HepG2 (cell line): ENCODE results near the gene KMT2B. TPM values are rescaled to one million over a fixed set of nuclear protein-coding genes. Genes with fewer than 3 reads are reported as not detected.

Experiments
- ATAC-seq: fragments of 200-7000 bp; cut with Tn5 transposase; 3 replicates; pipeline ENCODE4 v1.9.1; 2020; ENCODE audit warnings: mild to moderate bottlenecking, moderate library complexity
- BruUV-seq: library from RNA; stranded (reverse); fragments of 400-500 nt; replicated peaks from 2 replicates; lab custom pipeline; 2021; lab: Mats Ljungman, UMichigan
- CTCF ChIA-PET: fragments of 300-600 bp; formaldehyde crosslinking; extraction: SDS; loops from one replicate; lab custom pipeline; 2021; ENCODE audit warnings: low total read pairs, inconsistent platforms, low intra/inter-chr PET ratio; lab: Yijun Ruan, JAX
- POLR2A ChIA-PET: fragments of 350-600 bp; sonication (Branson Sonifier 250); formaldehyde crosslinking; loops from one replicate; lab custom pipeline; 2020; ENCODE audit warnings: antibody characterized with exemption, inconsistent platforms; lab: Yijun Ruan, JAX
- DNase-seq: peaks from one replicate; pipeline ENCODE4 v3.0.0-alpha.2; 2015; ENCODE audit warnings: low spot score
- FAIRE-seq: peaks from 3 replicates; lab custom pipeline; 2011; peaks lifted over from hg19 to GRCh38; lab: Jason Lieb, UNC
- H2AFZ ChIP-seq: one replicate; pipeline ENCODE4 v1.6.1; 2011; ENCODE audit warnings: low read length, inconsistent platforms
- H3K27ac ChIP-seq: fragments of 300-600 bp; 3 replicates; pipeline ENCODE4 v1.8.0; 2011; ENCODE audit warnings: mixed run types, mild to moderate bottlenecking, mixed read lengths, low read length, inconsistent platforms; ENCODE audit not compliant: insufficient read depth; ENCODE audit errors: extremely low read length
- H3K27me3 ChIP-seq, 2 experiments: fragments of 200-600 bp in 1 of 2; 2 replicates in 1 of 2; 3 replicates in 1 of 2; pipeline versions ENCODE4 v1.6.0 to v1.8.0; 2011; ENCODE audit warnings: low read length in 2 of 2, mild to moderate bottlenecking in 2 of 2, moderate library complexity in 2 of 2, inconsistent platforms in 1 of 2; ENCODE audit not compliant: insufficient read depth in 2 of 2, control insufficient read depth in 1 of 2
- H3K36me3 ChIP-seq, 2 experiments: fragments of 200-600 bp in 1 of 2; replicated peaks in 1 of 2; 2 replicates in 1 of 2; 3 replicates in 1 of 2; pipeline versions ENCODE4 v1.5.1 to v1.8.0; 2011; ENCODE audit warnings: low read length in 2 of 2, inconsistent platforms in 1 of 2; ENCODE audit not compliant: insufficient read depth in 2 of 2, control insufficient read depth in 1 of 2
- H3K4me1 ChIP-seq: 2 replicates; pipeline ENCODE4 v1.5.1; 2012; ENCODE audit warnings: low read length, inconsistent platforms; ENCODE audit not compliant: insufficient read depth
- H3K4me2 ChIP-seq: 2 replicates; pipeline ENCODE4 v1.6.0; 2011; ENCODE audit warnings: low read depth, low read length, inconsistent platforms
- H3K4me3 ChIP-seq, 3 experiments: fragments of 200-600 bp in 1 of 3; sonication (generic), shearing (Covaris generic) in 1 of 3; replicated peaks in 1 of 3; 2 replicates each; pipeline ENCODE4 v1.5.1; 2011 to 2016; ENCODE audit warnings: low read length in 3 of 3, inconsistent platforms in 2 of 3, low read depth in 2 of 3, mild to moderate bottlenecking in 2 of 3, control low read depth in 1 of 3, mixed read lengths in 1 of 3; ENCODE audit not compliant: insufficient read depth in 1 of 3
- H3K79me2 ChIP-seq: one replicate; pipeline ENCODE4 v1.6.1; 2011; ENCODE audit warnings: low read length, inconsistent platforms; ENCODE audit not compliant: insufficient read depth
- H3K9ac ChIP-seq: 2 replicates; pipeline ENCODE4 v1.6.0; 2011; ENCODE audit warnings: mild to moderate bottlenecking, low read depth, low read length, inconsistent platforms; ENCODE audit not compliant: insufficient read depth
- H3K9me3 ChIP-seq: 2 replicates; pipeline ENCODE4 v1.5.1; 2012; ENCODE audit warnings: mild to moderate bottlenecking, low read length
- H4K20me1 ChIP-seq: 2 replicates; pipeline ENCODE4 v1.6.0; 2011; ENCODE audit warnings: inconsistent platforms, mild to moderate bottlenecking, low read length, moderate library complexity; ENCODE audit not compliant: insufficient read depth
- ARID4A ChIP-seq: sonication (generic); formaldehyde crosslinking; IDR thresholded peaks from 2 replicates; pipeline ENCODE4 v1.5.0; 2020; ENCODE audit warnings: mild to moderate bottlenecking, missing genetic modification reagents, borderline replicate concordance
- CBX5 ChIP-seq: sonication (generic); formaldehyde crosslinking; IDR thresholded peaks from 2 replicates; pipeline ENCODE4 v1.4.0; 2020; ENCODE audit warnings: missing genetic modification reagents, borderline replicate concordance
- ESRRA ChIP-seq: sonication (generic); formaldehyde crosslinking; IDR thresholded peaks from 2 replicates; pipeline ENCODE4 v1.5.1; 2020; ENCODE audit warnings: mild to moderate bottlenecking, low read depth, missing genetic modification reagents
- HNF1B ChIP-seq: sonication (generic); formaldehyde crosslinking; IDR thresholded peaks from 2 replicates; pipeline ENCODE4 v1.5.1; 2020; ENCODE audit warnings: mild to moderate bottlenecking, moderate library complexity, missing genetic modification reagents
- MED1 ChIP-seq: sonication (generic); formaldehyde crosslinking; IDR thresholded peaks from 2 replicates; pipeline ENCODE4 v1.4.0; 2020; ENCODE audit warnings: missing genetic modification reagents
- NCOA2 ChIP-seq: sonication (generic); formaldehyde crosslinking; IDR thresholded peaks from 2 replicates; pipeline ENCODE4 v1.8.0; 2022; ENCODE audit warnings: inconsistent platforms
- RARA ChIP-seq: IDR thresholded peaks from 2 replicates; pipeline ENCODE4 v1.6.1; 2016; ENCODE audit warnings: missing genetic modification reagents, missing compliant biosample characterization
- SP2 ChIP-seq: sonication (generic); formaldehyde crosslinking; IDR thresholded peaks from 2 replicates; pipeline ENCODE4 v1.5.1; 2020; ENCODE audit warnings: mild to moderate bottlenecking, missing genetic modification reagents
- TERF1 ChIP-seq: sonication (generic); formaldehyde crosslinking; IDR thresholded peaks from 2 replicates; pipeline ENCODE4 v1.8.0; 2022; ENCODE audit warnings: mild to moderate bottlenecking, missing genetic modification reagents, moderate library complexity
- ZFX ChIP-seq: sonication (generic); formaldehyde crosslinking; IDR thresholded peaks from 2 replicates; pipeline ENCODE4 v1.4.0; 2020; ENCODE audit warnings: mild to moderate bottlenecking, low read depth, missing genetic modification reagents, moderate library complexity
- ZFY ChIP-seq: sonication (generic); formaldehyde crosslinking; IDR thresholded peaks from 2 replicates; pipeline ENCODE4 v1.4.0; 2020; ENCODE audit warnings: missing genetic modification reagents
- ZNF746 ChIP-seq: sonication (generic); formaldehyde crosslinking; IDR thresholded peaks from 2 replicates; pipeline ENCODE4 v1.8.0; 2022; ENCODE audit warnings: mild to moderate bottlenecking, missing genetic modification reagents
- ZNF770 ChIP-seq: sonication (generic); formaldehyde crosslinking; IDR thresholded peaks from 2 replicates; pipeline ENCODE4 v1.5.0; 2020; ENCODE audit warnings: mild to moderate bottlenecking, missing genetic modification reagents
- ZSCAN22 ChIP-seq: sonication (generic); formaldehyde crosslinking; IDR thresholded peaks from 2 replicates; pipeline ENCODE4 v1.4.0; 2020; ENCODE audit warnings: mild to moderate bottlenecking, missing genetic modification reagents
- WGBS: methylation state at CpG from one replicate; pipeline ENCODE4 v1.1.6; 2017; ENCODE audit warnings: low lambda C conversion rate; 5-methylcytosine and 5-hydroxymethylcytosine counted together
- in situ Hi-C: cut with HindIII; loops from 2 replicates; pipeline ENCODE4 v1.10.0; 2017; ENCODE audit warnings: low pct_unique_long_range_greater_than_20kb; ENCODE audit not compliant: extremely low pct_ligation_motif_present
- intact Hi-C: fragments of 100-400 bp; cut with micrococcal nuclease; formaldehyde crosslinking; loops from one replicate; pipeline ENCODE4 v1.10.0; 2022; ENCODE audit not compliant: unreplicated experiment
- polyA plus RNA-seq, 8 experiments: library from polyadenylated mRNA; depleted of rRNA in 3 of 8; stranded (reverse) in 7 of 8; unstranded in 1 of 8; fragments of >200 nt; fragmentation: Illumina TruSeq in 4 of 8; extraction: Trizol in 4 of 8; gene quantifications; 2 replicates each; pipeline versions ENCODE4 v1.2.1 to v1.2.3, GENCODE V29; 2011 to 2016; ENCODE audit warnings: low read depth in 4 of 8, missing spikeins in 1 of 8, mixed read lengths in 1 of 8; ENCODE audit not compliant: insufficient read depth in 1 of 8
- total RNA-seq, 5 experiments: library from RNA; depleted of rRNA; stranded (reverse); fragments of >200 nt; fragmentation: Illumina TruSeq; extraction: Trizol; gene quantifications; 2 replicates each; pipeline ENCODE4 v1.2.3, GENCODE V29; 2016; ENCODE audit warnings: low read depth in 1 of 5

Gene KMT2B
- total and polyA plus RNA-seq, 2 of the 13 experiments (the other 11 are each of a cell fraction or from before 2014, with no cell fraction given), result 6.2 to 16.9 TPM

GRCh38 chr19:35767288-35768081 lies 49.7 kb downstream of the KMT2B start:
- POLR2A ChIA-PET, result interaction anchor here (1.0 to 1.1 kb wide), 3 partner anchors 9 to 19 kb away, joined by 3 to 6 read pairs (median 3); partner anchors contain the start of gene LIN37
- H3K4me1 ChIP-seq, result peaks cover 20% of the 10 kb centered on the region; the same call in 1 of the 2 replicates
- ATAC-seq (peak; percentile 90), FAIRE-seq (no peak), DNase-seq (peak; percentile 43)
- 87% methylated on average over 15 of the region's 34 CpGs for WGBS
- CTCF ChIA-PET, result no interaction called here
- no peaks in the 10 kb centered on the region for H3K79me2 ChIP-seq
- BruUV-seq, result no TSS peak
- intact Hi-C loops, result no loop called here
- no peaks in the 10 kb centered on the region for H4K20me1 ChIP-seq
- in situ Hi-C loops, result no loop called here
- no peaks in the 10 kb centered on the region for H3K27me3 ChIP-seq
- peaks cover 3 to 8% of the 10 kb centered on the region in 2 experiments; a peak in 3 of 5 replicates for H3K36me3 ChIP-seq
- no peak overlapping the region for H2AFZ ChIP-seq
- H3K9ac ChIP-seq, result no peak overlapping the region
- H3K27ac ChIP-seq, result peak overlapping the region; percentile 14
- H3K4me2 ChIP-seq, result no peak overlapping the region
- H3K4me3 ChIP-seq, result no peak overlapping the region
- no peaks in the 10 kb centered on the region for H3K9me3 ChIP-seq
- TF ChIP-seq RARA, result peak; percentile 79
- peak; percentile 38; the same call in 1 of the 2 replicates for TF ChIP-seq ARID4A (CRISPR knock-in tag)
- 0 out of 2 replicates have a peak, but pooled peaks have one; percentile 19 for TF ChIP-seq HNF1B (CRISPR knock-in tag)
- 0 out of 2 replicates have a peak, but pooled peaks have one; percentile 49 for TF ChIP-seq ESRRA (CRISPR knock-in tag)
- TF ChIP-seq SP2 (CRISPR knock-in tag), result no peak
- peak; percentile 55 for TF ChIP-seq ZNF770 (CRISPR knock-in tag)
- TF ChIP-seq ZNF746 (CRISPR knock-in tag), result no peak
- peak; percentile 57; the same call in 1 of the 2 replicates for TF ChIP-seq ZFY
- peak; percentile 81 for TF ChIP-seq ZFX
- peak; percentile 63 for TF ChIP-seq NCOA2 (CRISPR knock-in tag)
- TF ChIP-seq ZSCAN22, result no peak
- TF ChIP-seq MED1 (CRISPR knock-in tag), result peak; percentile 20; the same call in 1 of the 2 replicates
- TF ChIP-seq CBX5 (CRISPR knock-in tag), result 0 out of 2 replicates have a peak, but pooled peaks have one; percentile 17
- no peak for TF ChIP-seq TERF1 (CRISPR knock-in tag)
